Activated naive CD4-positive, alpha-beta T cell treated with anti-CD3 and anti-CD28 coated beads, Interleukin-2, amount 10 ng/mL, durations not matched to agents 7 days and 5 days (primary cell): ENCODE results near the gene THSD1.
"Not testable (repeated sequence)": the region's sequence is repeated elsewhere in the genome, so short reads cannot be mapped to it uniquely, and the experiment has no call there.

ENCODE experiments used
- CTCF ChIA-PET: fragments of 350-600 bp; sonication (Branson Sonifier 250); formaldehyde crosslinking; loops from one replicate; lab custom pipeline; 2021; ENCODE audit warnings: antibody characterized with exemption; lab: Charles Lee
- DNase-seq: peaks from one replicate; pipeline ENCODE4 v3.0.0-alpha.2; 2020
- H3K27ac Mint-ChIP-seq: one replicate; pipeline ENCODE4 v1.8.0; 2021; ENCODE audit warnings: mild to moderate bottlenecking, moderate library complexity, mixed read lengths
- H3K27me3 Mint-ChIP-seq: one replicate; pipeline ENCODE4 v1.8.0; 2021; ENCODE audit warnings: mild to moderate bottlenecking, mixed read lengths
- H3K36me3 Mint-ChIP-seq: one replicate; pipeline ENCODE4 v1.8.0; 2021; ENCODE audit warnings: mixed read lengths
- H3K4me1 Mint-ChIP-seq: one replicate; pipeline ENCODE4 v1.8.0; 2021; ENCODE audit warnings: mixed read lengths
- H3K4me3 Mint-ChIP-seq: one replicate; pipeline ENCODE4 v1.8.0; 2021; ENCODE audit warnings: mild to moderate bottlenecking, moderate library complexity, mixed read lengths
- H3K9me3 Mint-ChIP-seq: one replicate; pipeline ENCODE4 v1.8.0; 2021; ENCODE audit warnings: mixed read lengths

Gene THSD1

GRCh38 chr13:52359534-52359933 lies 46.4 kb downstream of the THSD1 start:
- no peak for DNase-seq
- H3K36me3 Mint-ChIP-seq: no peaks in the 10 kb centered on the region
- no peak overlapping the region for H3K27ac Mint-ChIP-seq
- no peak overlapping the region for H3K4me3 Mint-ChIP-seq
- H3K4me1 Mint-ChIP-seq: no peaks in the 10 kb centered on the region
- CTCF ChIA-PET: no interaction called here
- no peaks in the 10 kb centered on the region for H3K9me3 Mint-ChIP-seq
- peaks cover 13% of the 10 kb centered on the region for H3K27me3 Mint-ChIP-seq

- Mint-ChIP-seq H3K9me3 (no peaks in the 10 kb centered on the region), H3K27ac (no peak overlapping the region), H3K36me3 (no peaks in the 10 kb centered on the region), H3K27me3 (peaks cover 12% of the 10 kb centered on the region), H3K4me1 (no peaks in the 10 kb centered on the region), H3K4me3 (no peak overlapping the region)
- no peak for DNase-seq
- CTCF ChIA-PET: no interaction called here
These were observed 49.6 kb downstream of the THSD1 start for GRCh38 chr13:52356327-52356726.

GRCh38 chr13:52353193-52353592 lies 52.8 kb downstream of the THSD1 start:
- Mint-ChIP-seq H3K27me3 (peaks cover 14% of the 10 kb centered on the region), H3K4me1 (no peaks in the 10 kb centered on the region), H3K36me3 (no peaks in the 10 kb centered on the region), H3K4me3 (no peak overlapping the region), H3K27ac (no peak overlapping the region), H3K9me3 (no peaks in the 10 kb centered on the region)
- no peak for DNase-seq
- CTCF ChIA-PET: no interaction called here

- H3K27me3 Mint-ChIP-seq: peaks cover 4% of the 10 kb centered on the region
- H3K4me3 Mint-ChIP-seq: no peak overlapping the region
- no peaks in the 10 kb centered on the region for H3K9me3 Mint-ChIP-seq
- no peaks in the 10 kb centered on the region for H3K36me3 Mint-ChIP-seq
- CTCF ChIA-PET: no interaction called here
- DNase-seq: no peak
- H3K27ac Mint-ChIP-seq: no peak overlapping the region
- H3K4me1 Mint-ChIP-seq: no peaks in the 10 kb centered on the region
These were observed 56.8 kb downstream of the THSD1 start for GRCh38 chr13:52348983-52349780.

GRCh38 chr13:52348071-52348470 lies 57.9 kb downstream of the THSD1 start:
- Mint-ChIP-seq H3K36me3 (no peaks in the 10 kb centered on the region), H3K27me3 (peaks cover 4% of the 10 kb centered on the region), H3K27ac (no peak overlapping the region), H3K4me3 (no peak overlapping the region), H3K9me3 (no peaks in the 10 kb centered on the region), H3K4me1 (no peaks in the 10 kb centered on the region)
- DNase-seq: no peak
- CTCF ChIA-PET: no interaction called here

GRCh38 chr13:52345631-52346251 lies 60.2 kb downstream of the THSD1 start:
- no peak overlapping the region for H3K4me3 Mint-ChIP-seq
- no peak for DNase-seq
- H3K4me1 Mint-ChIP-seq: no peaks in the 10 kb centered on the region
- no peak overlapping the region for H3K27ac Mint-ChIP-seq
- no peaks in the 10 kb centered on the region for H3K36me3 Mint-ChIP-seq
- no peaks in the 10 kb centered on the region for H3K9me3 Mint-ChIP-seq
- peaks cover 4% of the 10 kb centered on the region for H3K27me3 Mint-ChIP-seq
- CTCF ChIA-PET: no interaction called here

GRCh38 chr13:52345048-52345447 lies 60.9 kb downstream of the THSD1 start:
- H3K27ac Mint-ChIP-seq: no peak overlapping the region
- no peak overlapping the region for H3K4me3 Mint-ChIP-seq
- no peaks in the 10 kb centered on the region for H3K4me1 Mint-ChIP-seq
- CTCF ChIA-PET: no interaction called here
- H3K27me3 Mint-ChIP-seq: peaks cover 4% of the 10 kb centered on the region
- no peaks in the 10 kb centered on the region for H3K36me3 Mint-ChIP-seq
- DNase-seq: no peak
- H3K9me3 Mint-ChIP-seq: no peaks in the 10 kb centered on the region

GRCh38 chr13:52344108-52344507 lies 61.9 kb downstream of the THSD1 start:
- H3K36me3 Mint-ChIP-seq: no peaks in the 10 kb centered on the region
- DNase-seq: no peak
- no peaks in the 10 kb centered on the region for H3K9me3 Mint-ChIP-seq
- H3K4me1 Mint-ChIP-seq: no peaks in the 10 kb centered on the region
- H3K27ac Mint-ChIP-seq: no peak overlapping the region
- CTCF ChIA-PET: no interaction called here
- no peak overlapping the region for H3K4me3 Mint-ChIP-seq
- H3K27me3 Mint-ChIP-seq: peaks cover 4% of the 10 kb centered on the region

GRCh38 chr13:52342203-52342602 lies 63.8 kb downstream of the THSD1 start:
- H3K27ac Mint-ChIP-seq, H3K4me1 Mint-ChIP-seq, H3K9me3 Mint-ChIP-seq, H3K36me3 Mint-ChIP-seq, H3K27me3 Mint-ChIP-seq, DNase-seq, CTCF ChIA-PET, H3K4me3 Mint-ChIP-seq: not testable (repeated sequence)

GRCh38 chr13:52337828-52338455 lies 68.0 kb downstream of the THSD1 start:
- H3K9me3 Mint-ChIP-seq, H3K27me3 Mint-ChIP-seq, H3K4me1 Mint-ChIP-seq, CTCF ChIA-PET, H3K36me3 Mint-ChIP-seq, DNase-seq, H3K4me3 Mint-ChIP-seq, H3K27ac Mint-ChIP-seq: not testable (repeated sequence)

- DNase-seq, H3K4me3 Mint-ChIP-seq, H3K9me3 Mint-ChIP-seq, H3K36me3 Mint-ChIP-seq, H3K27ac Mint-ChIP-seq, H3K4me1 Mint-ChIP-seq, CTCF ChIA-PET, H3K27me3 Mint-ChIP-seq: not testable (repeated sequence)
These were observed 71.9 kb downstream of the THSD1 start for GRCh38 chr13:52334107-52334506.

GRCh38 chr13:52331844-52332243 lies 74.1 kb downstream of the THSD1 start:
- H3K27me3 Mint-ChIP-seq, DNase-seq: not testable (repeated sequence)

More at GRCh38 chr13:52331844-52332243, 74.1 kb downstream of the THSD1 start:
- H3K9me3 Mint-ChIP-seq, H3K4me1 Mint-ChIP-seq, H3K36me3 Mint-ChIP-seq, H3K4me3 Mint-ChIP-seq, CTCF ChIA-PET, H3K27ac Mint-ChIP-seq: not testable (repeated sequence)
